ENCODE results near the gene MAP3K7.

- no peak for TF ChIP-seq CTCF (IDR thresholded peaks at IDR 0.05)
- no peak for TF ChIP-seq EZH2 (IDR thresholded peaks at IDR 0.05)
- no peak for TF ChIP-seq EZH2phosphoT487 (IDR thresholded peaks at IDR 0.05)
Measured at GRCh38 chr6:90463874-90464273, 123.0 kb downstream of the MAP3K7 start.

Data from neural progenitor cell (in vitro differentiated cells).